B cell (primary cell): ENCODE data around the gene CYP27B1.

Source experiments
- CTCF ChIP-seq: fragments of 200-600 bp; IDR thresholded peaks from one replicate; pipeline ENCODE4 v1.8.0; 2022; ENCODE audit warnings: antibody characterized with exemption, mild to moderate bottlenecking
- EZH2 ChIP-seq: IDR thresholded peaks from 2 replicates; pipeline ENCODE4 v1.6.1; 2012; ENCODE audit warnings: borderline replicate concordance, low read depth, mild to moderate bottlenecking, moderate library complexity, low read length; ENCODE audit not compliant: insufficient read depth, poor library complexity, severe bottlenecking

GRCh38 chr12:57715786-57716185 lies 51.1 kb downstream of the CYP27B1 start:
- TF ChIP-seq CTCF (no peak), EZH2 (no peak)
